ACHN (cell line): Measurements from ENCODE around the gene INCENP.

ENCODE experiments used
- DNase-seq: peaks from one replicate; pipeline ENCODE4 v3.0.0-alpha.2; 2015
- in situ Hi-C: cut with HindIII; loops from 2 replicates; pipeline ENCODE4 v1.10.0; 2017; ENCODE audit warnings: low sequenced_read_pairs, low pct_ligation_motif_present, low pct_unique_long_range_greater_than_20kb

Gene INCENP

DNA sequence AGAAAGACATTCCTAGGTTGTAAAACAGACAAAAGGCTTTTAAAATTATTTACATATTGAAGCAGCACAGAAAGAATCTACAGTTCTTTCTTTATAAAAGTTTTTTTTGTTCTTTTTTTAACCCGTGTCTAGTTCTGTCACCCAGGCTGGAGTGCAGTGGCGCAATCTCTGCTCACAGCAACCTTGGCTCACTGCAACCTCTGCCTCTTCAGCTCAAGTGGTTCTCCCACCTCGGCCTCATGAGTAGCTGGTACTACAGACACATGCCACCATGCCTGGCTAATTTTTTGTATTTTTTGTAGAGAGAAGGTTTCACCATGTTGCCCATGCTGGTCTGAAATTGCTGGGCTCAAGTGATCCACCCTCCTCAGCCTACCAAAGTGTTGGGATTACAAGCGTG, 3.8 kb upstream of the INCENP start:
- DNase-seq, result no peak
- in situ Hi-C loops, result no loop called here

- in situ Hi-C loops, result no loop called here
- no peak for DNase-seq
These were observed 3.4 kb upstream of the INCENP start for GRCh38 chr11:62120431-62120830.

- in situ Hi-C loops, result no loop called here
- DNase-seq, result no peak
These were observed 1.7 kb upstream of the INCENP start for GRCh38 chr11:62122076-62122475.

GRCh38 chr11:62124186-62125113, 639 bp downstream of the INCENP start:
- DNase-seq, result peak; percentile 28
- in situ Hi-C loops, result no loop called here

GRCh38 chr11:62125316-62125715, 1.5 kb downstream of the INCENP start:
- in situ Hi-C loops, result no loop called here
- DNase-seq, result no peak

DNA sequence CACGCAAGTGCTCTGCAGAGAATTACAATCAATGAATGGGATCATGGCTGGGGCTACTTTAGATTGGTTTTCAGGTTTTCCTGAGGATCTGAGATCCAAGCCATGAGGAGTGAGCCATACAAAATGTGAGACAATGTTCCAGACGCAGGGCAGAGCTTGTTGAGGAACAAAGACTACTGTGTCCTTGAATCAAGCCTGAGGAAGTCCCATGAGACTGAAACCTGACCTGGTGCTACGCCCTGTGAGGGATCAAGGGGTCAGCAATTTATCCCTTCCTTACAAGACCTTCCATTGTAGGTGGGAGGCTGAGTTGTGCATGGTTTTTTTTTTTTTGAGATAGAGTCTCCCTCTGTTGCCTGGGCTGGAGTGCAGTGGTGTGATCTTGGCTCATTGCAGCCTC, 2.1 kb downstream of the INCENP start:
- DNase-seq, result no peak
- in situ Hi-C loops, result no loop called here

- in situ Hi-C loops, result no loop called here
- DNase-seq, result no peak
These were observed 3.6 kb downstream of the INCENP start for GRCh38 chr11:62127426-62127825.

GRCh38 chr11:62127941-62128770, 4.3 kb downstream of the INCENP start:
- DNase-seq, result no peak
- in situ Hi-C loops, result no loop called here

- in situ Hi-C loops, result no loop called here
- no peak for DNase-seq
These were observed 5.0 kb downstream of the INCENP start for GRCh38 chr11:62128835-62129234.

- DNase-seq, result no peak
- in situ Hi-C loops, result no loop called here
These were observed 5.9 kb downstream of the INCENP start for GRCh38 chr11:62129590-62130282.

- in situ Hi-C loops, result no loop called here
- no peak for DNase-seq
These were observed 6.7 kb downstream of the INCENP start for GRCh38 chr11:62130283-62131169.

DNA sequence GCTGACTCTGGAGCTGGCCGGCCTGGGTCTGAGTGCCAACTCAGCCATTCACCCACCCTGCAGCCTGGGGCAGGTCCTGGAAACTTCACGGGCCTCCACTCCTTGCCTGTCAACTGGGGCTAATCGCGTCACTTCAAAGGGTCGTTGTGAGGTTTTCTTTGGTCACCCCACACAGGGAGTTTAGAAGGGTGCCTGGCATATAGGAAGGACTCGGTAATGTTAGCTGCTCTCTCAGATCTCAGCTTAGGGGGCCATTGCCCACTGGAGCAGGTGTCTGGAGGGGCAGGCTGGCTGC, 7.3 kb downstream of the INCENP start:
- in situ Hi-C loops, result no loop called here

GRCh38 chr11:62132191-62132590, 8.4 kb downstream of the INCENP start:
- DNase-seq, result no peak
- in situ Hi-C loops, result no loop called here

More for the DNA sequence above, 7.3 kb downstream of the INCENP start:
- no peak for DNase-seq

- in situ Hi-C loops, result no loop called here
- no peak for DNase-seq
These were observed 9.0 kb downstream of the INCENP start for GRCh38 chr11:62132689-62133293.

GRCh38 chr11:62133328-62134065, 9.7 kb downstream of the INCENP start:
- no peak for DNase-seq
- in situ Hi-C loops, result no loop called here

DNA sequence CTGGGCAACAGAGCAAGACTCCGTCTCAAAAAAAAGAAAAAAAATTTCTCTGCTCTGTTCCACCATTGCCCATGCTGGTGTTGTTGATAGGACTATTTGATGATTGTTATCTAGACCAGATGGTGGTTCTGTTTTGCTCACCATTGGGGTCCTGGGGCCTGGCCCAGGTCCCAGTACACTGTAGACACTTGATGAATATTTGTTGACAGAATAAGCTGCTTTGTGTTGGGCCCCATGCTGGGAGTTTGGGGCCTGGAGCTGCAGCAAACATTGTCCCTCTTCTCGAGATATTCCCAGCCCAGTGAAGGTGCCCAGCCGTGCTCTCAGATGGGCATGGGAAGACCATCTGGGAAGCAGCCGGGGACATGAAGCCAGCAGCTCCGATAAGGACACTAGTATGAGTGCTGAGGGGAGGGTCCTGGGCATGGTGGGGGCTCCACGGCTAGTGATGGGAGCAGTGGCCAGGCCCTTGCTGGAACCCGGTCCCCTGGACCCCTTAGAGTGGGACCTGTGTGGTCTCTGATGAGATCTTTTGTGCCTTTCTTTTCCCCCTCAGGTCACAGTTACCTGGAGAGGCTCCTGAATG, 13.6 kb downstream of the INCENP start:
- no peak for DNase-seq
- in situ Hi-C loops, result no loop called here
